WTC11 (cell line): ENCODE measurements around the gene ITPKA. TPM values are rescaled to one million over a fixed set of nuclear protein-coding genes. Genes with fewer than 3 reads are reported as not detected.

Experiments
- total RNA-seq: library from RNA; stranded (reverse); gene quantifications from 3 replicates; pipeline ENCODE4 v1.2.3, GENCODE V29; 2021

ITPKA gene
- total RNA-seq, 1 experiment from 2014 or later: 1.2 TPM

Other genes starting within 250 kb of the ITPKA start
- 28.9 to 33.7 TPM (median 30.4 TPM) in 3 replicates for gene OIP5, start 161.3 kb upstream of the ITPKA start, total RNA-seq
- gene NUSAP1, start 161.0 kb upstream of the ITPKA start, total RNA-seq: 129 to 138 TPM (median 135 TPM) in 3 replicates
- gene NDUFAF1, start 91.4 kb upstream of the ITPKA start, total RNA-seq: 15.9 to 18.1 TPM (median 16.5 TPM) in 3 replicates
- 49.1 to 53.3 TPM (median 52.3 TPM) in 3 replicates for gene RTF1, start 76.8 kb upstream of the ITPKA start, total RNA-seq
- gene LTK, start 20.0 kb downstream of the ITPKA start, total RNA-seq: 0.27 to 0.66 TPM (median 0.53 TPM) in 3 replicates
- 102 to 123 TPM (median 103 TPM) in 3 replicates for gene RPAP1, start 50.4 kb downstream of the ITPKA start, total RNA-seq
- 87.9 to 98.0 TPM (median 89.6 TPM) in 3 replicates for gene TYRO3, start 65.3 kb downstream of the ITPKA start, total RNA-seq
- 35.9 to 36.9 TPM (median 36.4 TPM) in 3 replicates for gene MGA, start 166.5 kb downstream of the ITPKA start, total RNA-seq